K562 (cell line): Measurements from ENCODE around the gene CTBP2. TPM values are rescaled to one million over a fixed set of nuclear protein-coding genes. Genes with fewer than 3 reads are reported as not detected.

ENCODE experiments used
- ATAC-seq: fragments of 200-7000 bp; cut with Tn5 transposase; 3 replicates; pipeline ENCODE4 v1.9.1; 2020; ENCODE audit warnings: moderate library complexity
- BruUV-seq: library from RNA; stranded (reverse); fragments of 400-500 nt; replicated peaks from 2 replicates; lab custom pipeline; 2021; lab: Mats Ljungman, UMichigan
- CTCF ChIA-PET: fragments of 300-600 bp; formaldehyde crosslinking; extraction: SDS; loops from one replicate; lab custom pipeline; 2021; ENCODE audit warnings: low intra/inter-chr PET ratio; lab: Yijun Ruan, JAX
- POLR2A ChIA-PET: fragments of 300-600, 350-650 bp; sonication (Branson Sonifier 250); formaldehyde crosslinking; extraction: SDS; loops from one replicate; lab custom pipeline; 2021; ENCODE audit warnings: antibody characterized with exemption, inconsistent platforms; lab: Yijun Ruan, JAX
- DNase-seq, 4 experiments: peaks; one replicate each; pipeline versions ENCODE4 v3.0.0 to v3.0.0-alpha.2; 2011 to 2018; ENCODE audit warnings: low spot score in 3 of 4, mixed read lengths in 3 of 4; ENCODE audit errors: extremely low read depth in 1 of 4
- FAIRE-seq: peaks from 2 replicates; lab custom pipeline; 2011; peaks lifted over from hg19 to GRCh38; lab: Jason Lieb, UNC
- H2AFZ ChIP-seq: 2 replicates; pipeline ENCODE4 v1.6.0; 2011; ENCODE audit warnings: low read depth, low read length, control low read depth, inconsistent platforms
- H3K27ac ChIP-seq: fragments of 200-600 bp; 3 replicates; pipeline ENCODE4 v1.8.0; 2011; ENCODE audit warnings: low read depth, mild to moderate bottlenecking, control low read depth, inconsistent platforms, low read length, moderate library complexity, mixed read lengths; ENCODE audit errors: extremely low read depth
- H3K27me3 ChIP-seq, 2 experiments: fragments of 300-600 bp in 1 of 2; 2 replicates in 1 of 2; 3 replicates in 1 of 2; pipeline versions ENCODE4 v1.6.0 to v1.8.0; 2011; ENCODE audit warnings: inconsistent platforms in 2 of 2, low read length in 2 of 2, mild to moderate bottlenecking in 1 of 2, mixed read lengths in 1 of 2, moderate library complexity in 1 of 2; ENCODE audit not compliant: control insufficient read depth in 2 of 2, insufficient read depth in 2 of 2
- H3K36me3 ChIP-seq: fragments of 300-600 bp; 3 replicates; pipeline ENCODE4 v1.8.0; 2011; ENCODE audit warnings: mild to moderate bottlenecking, low read length, inconsistent platforms; ENCODE audit not compliant: control insufficient read depth, insufficient read depth
- H3K4me1 ChIP-seq, 2 experiments: fragments of 200-600 bp in 1 of 2; replicated peaks in 1 of 2; 2 replicates in 1 of 2; 3 replicates in 1 of 2; pipeline versions ENCODE4 v1.5.1 to v1.8.0; 2011; ENCODE audit warnings: inconsistent platforms in 2 of 2, low read length in 2 of 2, mild to moderate bottlenecking in 1 of 2, mixed read lengths in 1 of 2, moderate library complexity in 1 of 2; ENCODE audit not compliant: control insufficient read depth in 2 of 2, insufficient read depth in 2 of 2
- H3K4me2 ChIP-seq: 2 replicates; pipeline ENCODE4 v1.6.1; 2011; ENCODE audit warnings: low read length, control low read depth, inconsistent platforms, mixed read lengths; ENCODE audit not compliant: insufficient read depth
- H3K4me3 ChIP-seq: fragments of 200-600 bp; sonication (generic), shearing (Covaris generic); 2 replicates; pipeline ENCODE4 v1.5.1; 2016; ENCODE audit warnings: control low read depth, inconsistent platforms
- H3K79me2 ChIP-seq: fragments of 200-600 bp; 3 replicates; pipeline ENCODE4 v1.8.0; 2011; ENCODE audit warnings: low read length, inconsistent platforms; ENCODE audit not compliant: control insufficient read depth, insufficient read depth
- H3K9ac ChIP-seq, 2 experiments: 2 replicates each; pipeline versions ENCODE4 v1.6.0 to v1.6.1; 2011; ENCODE audit warnings: low read depth in 2 of 2, low read length in 2 of 2, control low read depth in 1 of 2, inconsistent platforms in 1 of 2, mild to moderate bottlenecking in 1 of 2, mixed read lengths in 1 of 2; ENCODE audit not compliant: insufficient read depth in 1 of 2
- H3K9me1 ChIP-seq: one replicate; pipeline ENCODE4 v1.6.0; 2011; ENCODE audit warnings: inconsistent platforms, mild to moderate bottlenecking, low read length, moderate library complexity; ENCODE audit not compliant: control insufficient read depth, insufficient read depth
- H3K9me3 ChIP-seq: replicated peaks from 2 replicates; pipeline ENCODE4 v1.5.1; 2011; ENCODE audit warnings: low read depth, low read length, inconsistent platforms; ENCODE audit not compliant: control insufficient read depth, insufficient read depth
- H4K20me1 ChIP-seq: replicated peaks from 2 replicates; pipeline ENCODE4 v1.6.1; 2011; ENCODE audit warnings: low read length, inconsistent platforms, mixed read lengths; ENCODE audit not compliant: control insufficient read depth, insufficient read depth
- ARNT ChIP-seq, 2 experiments: fragments of 450-650 bp; IDR thresholded peaks; 2 replicates each; pipeline ENCODE4 v1.6.1; 2016; ENCODE audit warnings: mild to moderate bottlenecking in 1 of 2
- CHD7 ChIP-seq: fragments of 200-600 bp; sonication (generic); IDR thresholded peaks from one replicate; pipeline ENCODE4 v1.6.1; 2012; ENCODE audit warnings: mild to moderate bottlenecking, low read depth, low read length, inconsistent platforms
- DPF2 ChIP-seq: fragments of 450-650 bp; IDR thresholded peaks from 2 replicates; pipeline ENCODE4 v1.6.1; 2016
- EP400 ChIP-seq: fragments of 450-650 bp; IDR thresholded peaks from 2 replicates; pipeline ENCODE4 v1.6.1; 2017; ENCODE audit warnings: antibody characterized with exemption, mild to moderate bottlenecking, moderate library complexity
- MNT ChIP-seq, 2 experiments: fragments of 450-650 bp; conservative IDR thresholded peaks; 2 replicates each; pipeline ENCODE4 v1.6.1; 2017; ENCODE audit warnings: mild to moderate bottlenecking in 2 of 2, moderate library complexity in 2 of 2
- YY1 ChIP-seq, 3 experiments: IDR thresholded peaks; 2 replicates each; pipeline ENCODE4 v1.6.1; 2011; ENCODE audit warnings: low read length in 2 of 3, mild to moderate bottlenecking in 2 of 3, moderate library complexity in 2 of 3, borderline replicate concordance in 1 of 3, control low read depth in 1 of 3, low read depth in 1 of 3; ENCODE audit not compliant: insufficient read depth in 3 of 3, insufficient replicate concordance in 2 of 3, control insufficient read depth in 1 of 3, insufficient read length in 1 of 3; ENCODE audit errors: extremely low read depth in 1 of 3
- ZFX ChIP-seq: sonication (generic); formaldehyde crosslinking; IDR thresholded peaks from 2 replicates; pipeline ENCODE4 v1.8.0; 2022; ENCODE audit warnings: mild to moderate bottlenecking, missing genetic modification reagents, moderate library complexity
- ZNF274 ChIP-seq: IDR thresholded peaks from 2 replicates; pipeline ENCODE4 v1.6.1; 2011; ENCODE audit warnings: low read depth, mild to moderate bottlenecking, low read length, moderate library complexity, borderline replicate concordance
- WGBS: fragments of 100-300 bp; shearing (Covaris generic); methylation state at CpG from one replicate; pipeline ENCODE4 v1.1.6; 2016; ENCODE audit warnings: low coverage, mixed read lengths; ENCODE audit not compliant: insufficient coverage; ENCODE audit errors: missing lambda C conversion rate; 5-methylcytosine and 5-hydroxymethylcytosine counted together
- in situ Hi-C: fragments of 300-500 bp; cut with MboI; formaldehyde crosslinking; loops from 4 replicates; pipeline ENCODE4 v1.15.0; 2018; ENCODE audit warnings: inconsistent platforms, mixed read lengths
- intact Hi-C: fragments of 100-400 bp; cut with micrococcal nuclease; formaldehyde crosslinking; loops from 2 replicates; pipeline ENCODE4 v1.14.2; 2022
- polyA plus RNA-seq, 8 experiments: library from polyadenylated mRNA; depleted of rRNA in 4 of 8; stranded (reverse) in 5 of 8; unstranded in 3 of 8; fragments of >200 nt; fragmentation: Nextera tagmentation in 2 of 8; fragmentation: Illumina TruSeq in 1 of 8; extraction: Ambion mirVana in 2 of 8; extraction: Trizol in 1 of 8; gene quantifications; 2 replicates each; pipeline versions ENCODE4 v1.2.1 to v1.2.3, GENCODE V29; 2011 to 2014; ENCODE audit warnings: inconsistent platforms in 1 of 8, missing spikeins in 1 of 8
- total RNA-seq, 7 experiments: library from RNA; depleted of rRNA in 6 of 7; stranded (reverse); fragments of >200 nt in 6 of 7; fragmentation: Illumina TruSeq in 2 of 7; extraction: Trizol in 2 of 7; gene quantifications; 2 replicates each; pipeline versions ENCODE4 v1.2.1 to v1.2.3, GENCODE V29; 2011 to 2021; ENCODE audit warnings: low replicate concordance in 1 of 7

CTBP2 gene
- total and polyA plus RNA-seq, 9 of the 15 experiments (the other 6 are each of a cell fraction or from before 2014, with no cell fraction given) = 1.3 to 8.8 (median 5.1) TPM

- Histone ChIP-seq H3K4me1 (peaks cover 16 to 21% of the 10 kb centered on the region in 2 experiments; a peak in 4 of 5 replicates), H3K36me3 (peaks cover 42% of the 10 kb centered on the region), H3K9me3 (no peaks in the 10 kb centered on the region), H3K4me3 (peak overlapping the region; percentile 25), H3K27me3 (no peaks in the 10 kb centered on the region), H4K20me1 (peaks cover 8% of the 10 kb centered on the region; the same call in 1 of the 2 replicates), H2AFZ (0 out of 2 replicates have a peak overlapping the region, but pooled peaks have one; percentile 30), H3K9me1 (no peaks in the 10 kb centered on the region), H3K79me2 (peaks cover 97% of the 10 kb centered on the region), H3K4me2 (peak overlapping the region; percentile 75), H3K27ac (peak overlapping the region; percentile 91), H3K9ac (peak overlapping the region; percentile 82 to 86)
- intact Hi-C loops (loop anchor here (5.0 to 10.0 kb wide), 2 partner anchors 210 to 362 kb away; partner anchors contain the start of genes EEF1AKMT2 and ZRANB1), in situ Hi-C loops (loop anchor here (25.0 kb wide), 1 partner anchor 217 kb away; the partner anchor contains the start of gene ZRANB1)
- no TSS peak for BruUV-seq
- peak; percentile 32 for FAIRE-seq
- ATAC-seq = peak; percentile 5; the same call in 1 of the 3 replicates
- ChIA-PET POLR2A (interaction anchor here (0.6 to 1.2 kb wide), 6 partner anchors 9 to 1159 kb away, joined by 3 to 5 read pairs (median 3); no protein-coding TSS in a partner anchor), CTCF (no interaction called here)
- peak in 2 of 4 experiments; percentile 20 to 37 for DNase-seq
- WGBS = 0% methylated on average over 6 of the region's 6 CpGs
- peak in 1 of 3 experiments; percentile 25 for TF ChIP-seq YY1 (IDR thresholded peaks at IDR 0.05; ENCODE audit: borderline replicate concordance in 1 of 3, control insufficient read depth in 1 of 3, extremely low read depth in 1 of 3, insufficient read depth in 3 of 3, insufficient read length in 1 of 3, insufficient replicate concordance in 2 of 3, low read depth in 1 of 3, low read length in 2 of 3)
- TF ChIP-seq CHD7 = no peak
- TF ChIP-seq DPF2 = no peak
- TF ChIP-seq ZFX (CRISPR knock-in tag) = no peak
- TF ChIP-seq ZNF274 = no peak
- TF ChIP-seq MNT (conservative IDR thresholded peaks at IDR 0.05) = peak; percentile 59 to 64; a peak in 3 of 4 replicates
- TF ChIP-seq EP400 = 0 out of 2 replicates have a peak, but pooled peaks have one; percentile 28
- no peak for TF ChIP-seq ARNT (IDR thresholded peaks at IDR 0.05)
Observed at GRCh38 chr10:125154529-125154928, 5.8 kb downstream of the CTBP2 start.
